ENCODE measurements around the gene RERE.

- TF ChIP-seq POLR2AphosphoS5 (IDR thresholded peaks at IDR 0.05; ENCODE audit: insufficient read depth, low read depth, low read length) (no peak), CTCF (IDR thresholded peaks at IDR 0.05; ENCODE audit: extremely low read depth in 1 of 2, insufficient read depth in 1 of 2, low read depth in 1 of 2, low read length in 2 of 2) (no peak), EZH2 (IDR thresholded peaks at IDR 0.05; ENCODE audit: borderline replicate concordance, low read depth, low read length, severe bottlenecking) (no peak), POLR2A (IDR thresholded peaks at IDR 0.05; ENCODE audit: low read depth, low read length) (no peak)
Measured at GRCh38 chr1:8396083-8396785, 421.2 kb downstream of the RERE start.
